ENCODE results near the gene ATL1.

ATL1 gene

GRCh38 chr14:50600849-50601248 lies 40.9 kb downstream of the ATL1 start:
- Histone ChIP-seq H3K4me2 (ENCODE audit: low read length) (no peak overlapping the region), H3K27ac (ENCODE audit: low read depth, low read length) (no peak overlapping the region), H3K4me3 (ENCODE audit: low read length) (no peak overlapping the region)

DNA sequence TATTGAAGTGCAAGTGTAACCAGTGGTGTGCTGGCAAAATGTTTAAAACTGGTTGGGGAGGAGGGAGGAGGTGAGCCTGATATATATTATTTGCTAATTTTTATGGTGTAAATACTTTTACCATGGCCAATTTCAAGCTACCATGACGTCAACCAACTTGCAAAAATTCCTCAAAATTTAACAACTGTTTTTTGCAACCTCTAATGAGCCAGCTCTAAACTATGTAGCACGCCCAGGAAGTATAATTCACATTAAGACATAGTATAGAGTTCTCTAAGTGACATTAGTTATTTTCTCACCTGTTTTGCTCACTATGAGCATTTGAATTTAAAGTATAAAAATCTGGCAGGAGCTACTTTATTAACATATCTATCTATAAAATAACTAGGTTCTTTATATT lies 41.4 kb downstream of the ATL1 start:
- Histone ChIP-seq H4K20me1 (ENCODE audit: control insufficient read depth, insufficient read depth, low read depth, low read length) (no peaks in the 10 kb centered on the region), H3K79me2 (ENCODE audit: control insufficient read depth, low read length) (no peaks in the 10 kb centered on the region), H3K27me3 (ENCODE audit: control insufficient read depth, low read length) (no peaks in the 10 kb centered on the region), H3K9me2 (replicated peaks; ENCODE audit: control insufficient read depth, low read length) (no peaks in the 10 kb centered on the region), H3K4me2 (ENCODE audit: low read length) (no peak overlapping the region), H3F3A (ENCODE audit: control insufficient read depth, insufficient read depth) (no peaks in the 10 kb centered on the region), H3K36me3 (ENCODE audit: control insufficient read depth, low read length) (no peaks in the 10 kb centered on the region), H3K9me3 (ENCODE audit: control insufficient read depth, insufficient read depth, low read length) (no peaks in the 10 kb centered on the region), H3K27ac (ENCODE audit: low read depth, low read length) (no peak overlapping the region), H3K4me1 (ENCODE audit: control insufficient read depth, low read length) (no peaks in the 10 kb centered on the region), H3K4me3 (ENCODE audit: low read length) (no peak overlapping the region)
- TF ChIP-seq EZH2phosphoT487 (IDR thresholded peaks at IDR 0.05; ENCODE audit: borderline replicate concordance, low read length) (no peak), CTCF (IDR thresholded peaks at IDR 0.05; ENCODE audit: low read depth, low read length, poor library complexity, severe bottlenecking) (no peak)

More at GRCh38 chr14:50600849-50601248, 40.9 kb downstream of the ATL1 start:
- Histone ChIP-seq H3K9me3 (ENCODE audit: control insufficient read depth, insufficient read depth, low read length) (no peaks in the 10 kb centered on the region), H3F3A (ENCODE audit: control insufficient read depth, insufficient read depth) (no peaks in the 10 kb centered on the region), H3K4me1 (ENCODE audit: control insufficient read depth, low read length) (no peaks in the 10 kb centered on the region), H3K79me2 (ENCODE audit: control insufficient read depth, low read length) (no peaks in the 10 kb centered on the region), H3K9me2 (replicated peaks; ENCODE audit: control insufficient read depth, low read length) (no peaks in the 10 kb centered on the region), H3K27me3 (ENCODE audit: control insufficient read depth, low read length) (no peaks in the 10 kb centered on the region; the same call in 1 of the 2 replicates), H3K36me3 (ENCODE audit: control insufficient read depth, low read length) (no peaks in the 10 kb centered on the region), H4K20me1 (ENCODE audit: control insufficient read depth, insufficient read depth, low read depth, low read length) (no peaks in the 10 kb centered on the region)
- TF ChIP-seq CTCF (IDR thresholded peaks at IDR 0.05; ENCODE audit: low read depth, low read length, poor library complexity, severe bottlenecking) (no peak), EZH2phosphoT487 (IDR thresholded peaks at IDR 0.05; ENCODE audit: borderline replicate concordance, low read length) (no peak)

DNA sequence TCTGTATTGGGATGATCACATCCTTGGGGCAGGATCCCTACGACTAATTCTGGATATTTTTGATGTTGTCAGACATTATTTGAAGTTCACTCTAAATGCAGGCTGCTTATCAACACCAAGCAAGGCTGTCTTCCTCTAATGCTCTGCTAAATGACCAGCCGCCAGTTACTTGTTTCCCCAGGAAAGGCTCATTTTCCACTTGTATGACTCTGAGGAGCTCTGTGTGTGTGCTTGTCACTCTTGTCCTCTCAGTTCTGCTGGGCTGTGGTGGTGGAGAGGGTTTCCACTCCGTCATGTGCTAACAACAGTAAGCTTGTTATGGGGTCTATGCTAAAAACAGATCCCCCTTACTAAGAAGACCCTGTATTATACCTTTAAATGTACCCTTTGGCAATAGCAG lies 42.1 kb downstream of the ATL1 start:
- no peaks in the 10 kb centered on the region for H3K9me2 ChIP-seq (replicated peaks; ENCODE audit: control insufficient read depth, low read length)
- H3K27me3 ChIP-seq (ENCODE audit: control insufficient read depth, low read length), result no peaks in the 10 kb centered on the region
- H3K36me3 ChIP-seq (ENCODE audit: control insufficient read depth, low read length), result no peaks in the 10 kb centered on the region
- H3K4me3 ChIP-seq (ENCODE audit: low read length), result no peak overlapping the region
- H3F3A ChIP-seq (ENCODE audit: control insufficient read depth, insufficient read depth), result no peaks in the 10 kb centered on the region
- TF ChIP-seq CTCF (IDR thresholded peaks at IDR 0.05; ENCODE audit: low read depth, low read length, poor library complexity, severe bottlenecking) (no peak), EZH2phosphoT487 (IDR thresholded peaks at IDR 0.05; ENCODE audit: borderline replicate concordance, low read length) (no peak)
- H4K20me1 ChIP-seq (ENCODE audit: control insufficient read depth, insufficient read depth, low read depth, low read length), result no peaks in the 10 kb centered on the region
- no peaks in the 10 kb centered on the region for H3K9me3 ChIP-seq (ENCODE audit: control insufficient read depth, insufficient read depth, low read length)
- H3K79me2 ChIP-seq (ENCODE audit: control insufficient read depth, low read length), result no peaks in the 10 kb centered on the region
- no peak overlapping the region for H3K27ac ChIP-seq (ENCODE audit: low read depth, low read length)
- H3K4me2 ChIP-seq (ENCODE audit: low read length), result no peak overlapping the region
- H3K4me1 ChIP-seq (ENCODE audit: control insufficient read depth, low read length), result no peaks in the 10 kb centered on the region
